GM18507 (cell line): ENCODE results near the gene COG2.
A peak's percentile ranks its signal among the peaks of the same experiment; 100 is the strongest.
"Not testable (repeated sequence)": the region's sequence is repeated elsewhere in the genome, so short reads cannot be mapped to it uniquely, and the experiment has no call there.

Source experiments
- DNase-seq: peaks from one replicate; pipeline ENCODE4 v3.0.0; 2011; ENCODE audit warnings: low read depth; ENCODE audit not compliant: insufficient read length; ENCODE audit errors: extremely low spot score
- FAIRE-seq: peaks from 2 replicates; lab custom pipeline; 2011; peaks lifted over from hg19 to GRCh38; lab: Jason Lieb, UNC

COG2 gene

GRCh38 chr1:230642263-230642959, at the start of gene COG2:
COG2 (plus strand) TSS chr1:230642481; CDS start chr1:230642607, 126 bp downstream.
- peak; percentile 89 for FAIRE-seq
- DNase-seq = peak; percentile 91

- FAIRE-seq (no peak), DNase-seq (no peak)
These were observed 49.4 kb upstream of the COG2 start for GRCh38 chr1:230592848-230593414.

GRCh38 chr1:230594214-230594773, 48.0 kb upstream of the COG2 start:
- no peak for FAIRE-seq

GRCh38 chr1:230595181-230595580, 47.1 kb upstream of the COG2 start:
- no peak for FAIRE-seq
- DNase-seq = no peak

More at GRCh38 chr1:230594214-230594773, 48.0 kb upstream of the COG2 start:
- no peak for DNase-seq

- no peak for FAIRE-seq
These were observed 46.0 kb upstream of the COG2 start for GRCh38 chr1:230596306-230596705.

GRCh38 chr1:230598745-230599144, 43.5 kb upstream of the COG2 start:
- no peak for DNase-seq
- FAIRE-seq = no peak

More at GRCh38 chr1:230596306-230596705, 46.0 kb upstream of the COG2 start:
- DNase-seq = no peak

GRCh38 chr1:230599926-230600656, 42.2 kb upstream of the COG2 start:
- no peak for FAIRE-seq
- DNase-seq = no peak

GRCh38 chr1:230600657-230601400, 41.5 kb upstream of the COG2 start:
- DNase-seq, FAIRE-seq: not testable (repeated sequence)

GRCh38 chr1:230609208-230609607, 33.1 kb upstream of the COG2 start:
- DNase-seq = no peak
- no peak for FAIRE-seq

- DNase-seq = no peak
- no peak for FAIRE-seq
These were observed 31.7 kb upstream of the COG2 start for GRCh38 chr1:230610589-230610988.

- FAIRE-seq (no peak), DNase-seq (no peak)
These were observed 31.0 kb upstream of the COG2 start for GRCh38 chr1:230611128-230611877.

GRCh38 chr1:230611878-230612235, 30.4 kb upstream of the COG2 start:
- DNase-seq = no peak
- FAIRE-seq = no peak

GRCh38 chr1:230612651-230613050, 29.6 kb upstream of the COG2 start:
- no peak for FAIRE-seq
- no peak for DNase-seq

- no peak for FAIRE-seq
- DNase-seq = no peak
These were observed 28.2 kb upstream of the COG2 start for GRCh38 chr1:230614121-230614520.

GRCh38 chr1:230618537-230618936, 23.7 kb upstream of the COG2 start:
- no peak for DNase-seq

GRCh38 chr1:230620649-230621323, 21.5 kb upstream of the COG2 start:
- FAIRE-seq (no peak), DNase-seq (no peak)

More at GRCh38 chr1:230618537-230618936, 23.7 kb upstream of the COG2 start:
- FAIRE-seq = no peak

GRCh38 chr1:230621324-230622030, 20.8 kb upstream of the COG2 start:
- DNase-seq = no peak
- no peak for FAIRE-seq

- DNase-seq = no peak
- FAIRE-seq = no peak
These were observed 20.1 kb upstream of the COG2 start for GRCh38 chr1:230622151-230622550.
